Upper lobe of left lung (tissue), 4 donors: ENCODE measurements around the gene AKT1.

Source experiments
- CTCF ChIP-seq, 6 experiments: fragments of 450-650 bp in 4 of 6; fragments of 200-600 bp in 2 of 6; sonication (generic) in 2 of 6; IDR thresholded peaks; one replicate each; pipeline ENCODE4 v1.5.1; 2016 to 2019; ENCODE audit warnings: antibody characterized with exemption in 6 of 6
- EP300 ChIP-seq, 4 donors: sonication (generic); formaldehyde crosslinking; IDR thresholded peaks; one replicate each; pipeline ENCODE4 v1.5.1; 2017; ENCODE audit warnings: antibody characterized with exemption in 4 of 4, control low read depth in 2 of 4
- POLR2A ChIP-seq, 4 donors: fragments of 450-650 bp; IDR thresholded peaks; one replicate each; pipeline ENCODE4 v1.5.1; 2016 to 2017; ENCODE audit warnings: antibody characterized with exemption in 4 of 4, mild to moderate bottlenecking in 2 of 4

- TF ChIP-seq POLR2A (IDR thresholded peaks at IDR 0.05), result no peak
- no peak for TF ChIP-seq EP300 (IDR thresholded peaks at IDR 0.05)
- TF ChIP-seq CTCF (IDR thresholded peaks at IDR 0.05), result no peak
These were observed 11.4 kb downstream of the AKT1 start for GRCh38 chr14:104784218-104784568.
